Activated T-helper 17 cell treated with anti-CD3 and anti-CD28 coated beads, Interleukin-2, amount 50 U/mL, for 72 hours (primary cell): ENCODE results near the gene B4GALT7. TPM values are rescaled to one million over a fixed set of nuclear protein-coding genes. Genes with fewer than 3 reads are reported as not detected.
"Not testable (repeated sequence)": the region's sequence is repeated elsewhere in the genome, so short reads cannot be mapped to it uniquely, and the experiment has no call there.

Experiments
- ATAC-seq: fragments of 150-1000 bp; cut with Tn5 transposase; replicated peaks from 2 replicates; pipeline ENCODE4 v1.10.0; 2021; ENCODE audit warnings: mild to moderate bottlenecking, moderate library complexity
- H3K27ac Mint-ChIP-seq: one replicate; pipeline ENCODE4 v1.8.0; 2022; ENCODE audit warnings: mixed read lengths
- H3K27me3 Mint-ChIP-seq: one replicate; pipeline ENCODE4 v1.8.0; 2022; ENCODE audit warnings: mixed read lengths
- H3K36me3 Mint-ChIP-seq: one replicate; pipeline ENCODE4 v1.8.0; 2022; ENCODE audit warnings: low read depth, mild to moderate bottlenecking, mixed read lengths
- H3K4me1 Mint-ChIP-seq: one replicate; pipeline ENCODE4 v1.8.0; 2022; ENCODE audit warnings: mixed read lengths
- H3K4me3 Mint-ChIP-seq: one replicate; pipeline ENCODE4 v1.8.0; 2022; ENCODE audit warnings: mild to moderate bottlenecking, mixed read lengths
- H3K9me3 Mint-ChIP-seq: one replicate; pipeline ENCODE4 v1.8.0; 2022; ENCODE audit warnings: mixed read lengths
- total RNA-seq, 2 donors: library from RNA; stranded (reverse); gene quantifications; one replicate each; pipeline ENCODE4 v1.2.3, GENCODE V29; 2022

Gene B4GALT7
- total RNA-seq, 2 donors from 2014 or later, result 11.6 to 14.3 TPM

GRCh38 chr5:177609076-177610059 is 9.4 kb downstream of the B4GALT7 start:
- Mint-ChIP-seq H3K27me3 (no peaks in the 10 kb centered on the region), H3K27ac (no peak overlapping the region), H3K9me3 (no peaks in the 10 kb centered on the region), H3K4me3 (no peak overlapping the region), H3K4me1 (peaks cover 10% of the 10 kb centered on the region), H3K36me3 (no peaks in the 10 kb centered on the region)
- no peak for ATAC-seq

DNA sequence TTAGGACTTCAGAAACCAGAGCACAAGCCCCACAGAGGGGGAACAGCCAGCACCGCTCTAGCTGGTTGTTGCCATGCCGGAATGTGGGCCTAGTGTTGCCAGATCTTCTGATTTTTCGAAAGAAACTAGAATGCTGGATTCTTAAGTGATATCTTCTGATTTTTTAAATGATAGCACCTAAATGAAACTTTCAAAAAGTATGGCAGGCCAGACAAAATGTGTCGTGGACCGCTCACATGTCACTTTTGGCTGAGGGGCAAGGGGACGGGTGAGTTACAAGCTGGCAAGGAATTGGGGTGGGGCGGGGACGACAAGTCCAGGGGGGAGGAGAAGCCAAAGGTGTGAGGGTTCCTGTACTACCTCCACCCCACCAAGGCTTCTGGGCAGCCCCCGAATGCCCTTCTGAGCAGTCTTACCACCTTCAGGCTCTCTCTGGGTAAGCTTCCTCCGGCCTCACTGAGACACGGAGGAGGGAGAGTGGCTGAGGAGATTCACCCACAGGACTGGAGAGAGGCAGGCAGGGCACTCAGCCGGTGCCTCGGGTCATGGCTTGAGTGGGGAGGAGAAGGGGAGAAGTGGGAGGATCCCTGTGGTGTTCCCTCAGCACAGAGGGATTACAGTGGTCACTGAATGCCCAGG is 10.3 kb downstream of the B4GALT7 start:
- no peaks in the 10 kb centered on the region for H3K27me3 Mint-ChIP-seq
- no peaks in the 10 kb centered on the region for H3K9me3 Mint-ChIP-seq
- ATAC-seq, result no peak
- H3K36me3 Mint-ChIP-seq, result no peaks in the 10 kb centered on the region
- no peak overlapping the region for H3K4me3 Mint-ChIP-seq
- H3K27ac Mint-ChIP-seq, result no peak overlapping the region
- H3K4me1 Mint-ChIP-seq, result peaks cover 10% of the 10 kb centered on the region

GRCh38 chr5:177610770-177611445 is 11.0 kb downstream of the B4GALT7 start:
- no peaks in the 10 kb centered on the region for H3K27me3 Mint-ChIP-seq

GRCh38 chr5:177611446-177612214 is 11.7 kb downstream of the B4GALT7 start:
- no peaks in the 10 kb centered on the region for H3K36me3 Mint-ChIP-seq
- H3K4me3 Mint-ChIP-seq, result no peak overlapping the region
- H3K27ac Mint-ChIP-seq, result peak overlapping the region; percentile 60
- H3K27me3 Mint-ChIP-seq, result no peaks in the 10 kb centered on the region
- peaks cover 5% of the 10 kb centered on the region for H3K4me1 Mint-ChIP-seq
- no peak for ATAC-seq
- H3K9me3 Mint-ChIP-seq, result no peaks in the 10 kb centered on the region

More at GRCh38 chr5:177610770-177611445, 11.0 kb downstream of the B4GALT7 start:
- no peak for ATAC-seq
- H3K4me3 Mint-ChIP-seq, result no peak overlapping the region
- no peaks in the 10 kb centered on the region for H3K36me3 Mint-ChIP-seq
- peaks cover 10% of the 10 kb centered on the region for H3K4me1 Mint-ChIP-seq
- no peaks in the 10 kb centered on the region for H3K9me3 Mint-ChIP-seq
- no peak overlapping the region for H3K27ac Mint-ChIP-seq

DNA sequence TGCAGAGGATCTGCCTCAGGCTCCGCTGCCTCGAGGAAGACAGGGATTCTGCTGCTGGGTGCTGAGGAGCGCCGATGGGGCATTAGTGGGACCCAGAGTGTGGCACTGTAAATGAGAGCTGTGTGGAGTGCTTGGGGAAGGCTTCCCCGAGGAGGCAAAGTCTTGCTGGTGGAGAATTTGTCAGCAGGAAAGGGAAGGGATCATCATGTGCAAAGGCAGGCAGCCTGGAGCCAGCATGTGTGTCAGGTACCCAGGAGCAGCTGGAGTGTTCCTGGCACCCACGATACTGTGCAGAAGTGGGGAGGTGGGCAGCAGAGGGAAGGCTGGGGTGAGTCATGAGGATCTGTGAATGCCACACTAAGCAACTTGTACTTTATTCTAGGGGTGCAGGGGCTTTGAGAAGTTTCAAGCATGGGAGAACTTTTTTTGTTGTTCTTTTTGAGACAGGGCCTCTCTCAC is 12.3 kb downstream of the B4GALT7 start:
- Mint-ChIP-seq H3K4me1 (no peaks in the 10 kb centered on the region), H3K36me3 (no peaks in the 10 kb centered on the region), H3K4me3 (no peak overlapping the region), H3K27ac (peak overlapping the region; percentile 60), H3K9me3 (no peaks in the 10 kb centered on the region), H3K27me3 (no peaks in the 10 kb centered on the region)
- no peak for ATAC-seq

GRCh38 chr5:177620560-177620959 is 20.6 kb downstream of the B4GALT7 start:
- Mint-ChIP-seq H3K9me3 (no peaks in the 10 kb centered on the region), H3K4me3 (no peak overlapping the region), H3K27me3 (no peaks in the 10 kb centered on the region), H3K36me3 (peaks cover 81% of the 10 kb centered on the region), H3K27ac (no peak overlapping the region), H3K4me1 (no peaks in the 10 kb centered on the region)
- ATAC-seq, result no peak

DNA sequence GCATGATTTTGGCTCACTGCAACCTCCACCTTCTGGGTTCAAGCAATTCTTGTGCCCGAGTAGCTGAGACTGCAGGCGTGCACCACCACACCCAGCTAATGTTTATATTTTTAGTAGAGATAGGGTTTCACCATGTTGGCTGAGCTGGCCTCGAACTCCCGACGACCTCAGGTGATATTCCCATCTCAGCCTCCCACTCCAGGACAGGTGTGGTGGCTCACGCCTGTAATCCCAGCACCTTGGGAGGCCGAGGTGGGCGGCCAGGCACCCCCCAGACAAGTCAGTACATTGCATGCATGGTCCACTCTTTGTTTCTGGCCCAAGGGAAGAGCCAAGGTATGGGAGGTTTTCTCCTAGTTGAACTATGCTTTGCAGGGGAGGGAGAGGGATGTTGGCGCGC is 24.2 kb downstream of the B4GALT7 start:
- not testable (repeated sequence) for H3K27ac Mint-ChIP-seq, H3K4me1 Mint-ChIP-seq, H3K9me3 Mint-ChIP-seq, H3K27me3 Mint-ChIP-seq, H3K4me3 Mint-ChIP-seq, ATAC-seq
- peaks cover 78% of the 10 kb centered on the region for H3K36me3 Mint-ChIP-seq

- H3K36me3 Mint-ChIP-seq, result peaks cover 19% of the 10 kb centered on the region
- H3K4me3 Mint-ChIP-seq, H3K9me3 Mint-ChIP-seq, H3K4me1 Mint-ChIP-seq, H3K27ac Mint-ChIP-seq, H3K27me3 Mint-ChIP-seq, ATAC-seq: not testable (repeated sequence)
Observed at GRCh38 chr5:177630186-177630585, 30.3 kb downstream of the B4GALT7 start.

DNA sequence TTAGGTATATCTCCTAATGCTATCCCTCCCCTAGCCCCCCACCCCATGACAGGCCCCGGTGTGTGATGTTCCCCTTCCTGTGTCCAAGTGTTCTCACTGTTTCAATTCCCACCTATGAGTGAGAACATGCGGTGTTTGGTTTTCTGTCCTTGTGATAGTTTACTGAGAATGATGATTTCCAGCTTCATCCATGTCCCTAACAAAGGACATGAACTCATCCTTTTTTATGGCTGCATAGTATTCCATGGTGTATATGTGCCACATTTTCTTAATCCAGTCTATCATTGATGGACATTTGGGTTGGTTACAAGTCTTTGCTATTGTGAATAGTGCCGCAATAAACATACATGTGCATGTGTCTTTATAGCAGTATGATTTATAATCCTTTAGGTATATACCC is 35.0 kb downstream of the B4GALT7 start:
- H3K36me3 Mint-ChIP-seq, H3K27me3 Mint-ChIP-seq, H3K9me3 Mint-ChIP-seq, ATAC-seq, H3K4me1 Mint-ChIP-seq, H3K4me3 Mint-ChIP-seq, H3K27ac Mint-ChIP-seq: not testable (repeated sequence)

GRCh38 chr5:177645462-177645861 is 45.5 kb downstream of the B4GALT7 start:
- not testable (repeated sequence) for H3K4me3 Mint-ChIP-seq, H3K27ac Mint-ChIP-seq, H3K9me3 Mint-ChIP-seq, H3K36me3 Mint-ChIP-seq, H3K27me3 Mint-ChIP-seq, H3K4me1 Mint-ChIP-seq
- ATAC-seq, result peak; percentile 100

- H3K27me3 Mint-ChIP-seq, H3K4me1 Mint-ChIP-seq, ATAC-seq, H3K9me3 Mint-ChIP-seq, H3K4me3 Mint-ChIP-seq, H3K27ac Mint-ChIP-seq, H3K36me3 Mint-ChIP-seq: not testable (repeated sequence)
Observed at GRCh38 chr5:177651235-177651634, 51.3 kb downstream of the B4GALT7 start.

DNA sequence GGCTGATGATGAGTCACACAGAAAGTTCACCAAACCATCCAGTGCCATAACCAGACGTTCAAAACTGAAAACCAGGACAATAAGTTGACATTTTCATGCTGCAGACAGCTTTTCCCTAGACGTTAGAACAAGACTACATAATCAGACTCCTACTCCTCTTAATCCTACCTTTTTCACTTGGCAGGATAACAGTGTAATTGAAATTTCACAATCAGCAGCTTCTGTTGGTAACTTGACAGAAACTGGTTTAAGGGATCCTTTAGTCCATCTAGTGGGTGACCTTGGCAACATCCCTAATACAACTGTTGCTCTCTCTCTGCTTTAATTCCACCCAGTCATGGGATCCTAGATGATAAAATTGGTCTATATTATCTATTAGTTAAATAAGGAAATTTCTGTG is 57.9 kb downstream of the B4GALT7 start:
- not testable (repeated sequence) for H3K27me3 Mint-ChIP-seq, H3K4me3 Mint-ChIP-seq, H3K9me3 Mint-ChIP-seq, H3K27ac Mint-ChIP-seq, H3K36me3 Mint-ChIP-seq, H3K4me1 Mint-ChIP-seq, ATAC-seq

DNA sequence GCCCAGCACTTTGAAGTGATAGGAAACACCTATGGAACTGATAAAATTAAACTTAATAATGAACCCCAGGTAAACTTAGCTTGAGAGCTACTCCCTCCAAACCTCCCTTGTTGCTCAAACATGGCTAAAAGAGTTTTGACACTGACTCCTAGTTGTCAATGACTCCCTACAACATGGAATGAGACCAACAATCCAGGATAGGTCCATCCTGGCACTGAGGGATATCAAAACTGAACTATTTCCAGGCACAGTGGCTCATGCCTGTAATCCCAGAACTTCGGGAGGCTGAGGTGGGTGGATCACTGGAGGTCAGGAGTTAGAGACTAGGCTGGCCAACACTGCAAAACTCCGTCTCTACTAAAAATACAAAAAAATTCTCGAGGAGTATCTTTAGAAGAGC is 58.6 kb downstream of the B4GALT7 start:
- ATAC-seq, result not testable (repeated sequence)

More for the DNA sequence above, 58.6 kb downstream of the B4GALT7 start:
- H3K27ac Mint-ChIP-seq, H3K9me3 Mint-ChIP-seq, H3K4me3 Mint-ChIP-seq, H3K4me1 Mint-ChIP-seq, H3K27me3 Mint-ChIP-seq, H3K36me3 Mint-ChIP-seq: not testable (repeated sequence)
